SK-N-SH (cell line): Measurements from ENCODE around the gene CEACAM3. TPM values are rescaled to one million over a fixed set of nuclear protein-coding genes. Genes with fewer than 3 reads are reported as not detected.

Source experiments
- CTCF ChIA-PET: fragments of 300-600, 350-600 bp; formaldehyde crosslinking; extraction: SDS; loops from one replicate; lab custom pipeline; 2021; lab: Yijun Ruan, JAX
- POLR2A ChIA-PET: fragments of 350-600 bp; sonication (Branson Sonifier 250); formaldehyde crosslinking; extraction: SDS; loops from one replicate; lab custom pipeline; 2020; ENCODE audit warnings: antibody characterized with exemption, inconsistent platforms; lab: Yijun Ruan, JAX
- DNase-seq: peaks from one replicate; pipeline ENCODE4 v3.0.0; 2012
- H2AFZ ChIP-seq: fragments of 200-600 bp; sonication (generic); 2 replicates; pipeline ENCODE4 v1.8.1; 2016; ENCODE audit warnings: antibody characterized with exemption, mild to moderate bottlenecking, low read depth
- H3F3A ChIP-seq: fragments of 200-600 bp; sonication (generic); replicated peaks from 2 replicates; pipeline ENCODE3; 2016; ENCODE audit warnings: antibody characterized with exemption, mild to moderate bottlenecking; ENCODE audit not compliant: insufficient read depth
- H3K27ac ChIP-seq, 2 experiments: fragments of 200-500 bp in 1 of 2; fragments of 200-600 bp in 1 of 2; sonication (Bioruptor generic) in 1 of 2; sonication (generic), shearing (Covaris generic) in 1 of 2; 2 replicates each; pipeline versions ENCODE4 v1.5.1 to v1.6.1; 2014 to 2016; ENCODE audit warnings: low read depth in 2 of 2, inconsistent platforms in 1 of 2, low read length in 1 of 2, mild to moderate bottlenecking in 1 of 2, mixed read lengths in 1 of 2
- H3K27me3 ChIP-seq: fragments of 200-600 bp; sonication (generic), shearing (Covaris generic); 2 replicates; pipeline ENCODE4 v1.6.1; 2016; ENCODE audit warnings: mixed run types; ENCODE audit not compliant: insufficient read depth
- H3K36me3 ChIP-seq, 2 experiments: fragments of 200-500 bp in 1 of 2; fragments of 200-600 bp in 1 of 2; sonication (Bioruptor generic) in 1 of 2; sonication (generic) in 1 of 2; replicated peaks in 1 of 2; 2 replicates each; pipeline versions ENCODE3 to v1.5.1; 2014 to 2016; ENCODE audit warnings: low read length in 1 of 2, mild to moderate bottlenecking in 1 of 2; ENCODE audit not compliant: insufficient read depth in 2 of 2, control insufficient read depth in 1 of 2
- H3K4me1 ChIP-seq, 2 experiments: fragments of 200-500 bp in 1 of 2; fragments of 200-600 bp in 1 of 2; sonication (Bioruptor generic) in 1 of 2; sonication (generic), shearing (Covaris generic) in 1 of 2; 2 replicates each; pipeline versions ENCODE4 v1.5.1 to v1.6.1; 2014 to 2016; ENCODE audit warnings: low read depth in 1 of 2, low read length in 1 of 2, mixed run types in 1 of 2; ENCODE audit not compliant: insufficient read depth in 2 of 2, control insufficient read depth in 1 of 2
- H3K4me2 ChIP-seq: fragments of 200-600 bp; sonication (generic), shearing (Covaris generic); 2 replicates; pipeline ENCODE4 v1.6.1; 2017; ENCODE audit warnings: mixed run types
- H3K4me3 ChIP-seq, 2 experiments: fragments of 200-500 bp in 1 of 2; fragments of 200-600 bp in 1 of 2; sonication (Bioruptor generic) in 1 of 2; sonication (generic), shearing (Covaris generic) in 1 of 2; 2 replicates each; pipeline versions ENCODE4 v1.5.1 to v1.8.1; 2014 to 2016; ENCODE audit warnings: low read depth in 2 of 2, inconsistent platforms in 1 of 2, low read length in 1 of 2, mild to moderate bottlenecking in 1 of 2, mixed read lengths in 1 of 2, moderate library complexity in 1 of 2
- H3K79me2 ChIP-seq: fragments of 200-600 bp; sonication (generic); 2 replicates; pipeline ENCODE4 v1.8.1; 2017; ENCODE audit warnings: mild to moderate bottlenecking; ENCODE audit not compliant: insufficient read depth
- H3K9ac ChIP-seq: fragments of 200-600 bp; sonication (generic); 2 replicates; pipeline ENCODE4 v1.6.1; 2017; ENCODE audit warnings: mixed run types
- H3K9me2 ChIP-seq: fragments of 200-600 bp; sonication (generic); 2 replicates; pipeline ENCODE4 v1.6.1; 2017; ENCODE audit warnings: mixed run types
- H3K9me3 ChIP-seq: fragments of 200-600 bp; sonication (generic); 2 replicates; pipeline ENCODE4 v1.6.1; 2017; ENCODE audit warnings: mixed run types, mild to moderate bottlenecking, moderate library complexity
- H4K20me1 ChIP-seq: fragments of 200-600 bp; sonication (generic); 2 replicates; pipeline ENCODE4 v1.6.1; 2017; ENCODE audit warnings: mild to moderate bottlenecking, mixed run types; ENCODE audit not compliant: insufficient read depth
- CHD2 ChIP-seq: fragments of 150-350 bp; IDR thresholded peaks from 2 replicates; pipeline ENCODE4 v1.6.1; 2018; ENCODE audit warnings: low read length; ENCODE audit not compliant: partially characterized antibody
- EZH2phosphoT487 ChIP-seq: fragments of 200-600 bp; sonication (generic); IDR thresholded peaks from 2 replicates; pipeline ENCODE4 v1.6.1; 2017; ENCODE audit warnings: low read depth, mixed run types, mild to moderate bottlenecking, antibody characterized with exemption, moderate library complexity, borderline replicate concordance
- GABPA ChIP-seq: IDR thresholded peaks from 2 replicates; pipeline ENCODE4 v1.4.0; 2012; ENCODE audit warnings: low read depth, mild to moderate bottlenecking
- GATA2 ChIP-seq: sonication (generic); formaldehyde crosslinking; IDR thresholded peaks from 2 replicates; pipeline ENCODE4 v1.5.0; 2020; ENCODE audit warnings: mild to moderate bottlenecking, missing genetic modification reagents
- NRF1 ChIP-seq: IDR thresholded peaks from 2 replicates; pipeline ENCODE4 v1.6.1; 2012; ENCODE audit warnings: low read depth, mild to moderate bottlenecking, low read length
- PBX3 ChIP-seq: IDR thresholded peaks from 2 replicates; pipeline ENCODE4; 2012
- POLR2AphosphoS5 ChIP-seq: IDR thresholded peaks from 2 replicates; pipeline ENCODE4 v1.6.1; 2012; ENCODE audit warnings: low read depth, low read length
- RAD21 ChIP-seq: IDR thresholded peaks from 2 replicates; pipeline ENCODE4 v1.6.1; 2012; ENCODE audit warnings: mild to moderate bottlenecking, low read length
- RCOR1 ChIP-seq: fragments of 150-350 bp; IDR thresholded peaks from 2 replicates; pipeline ENCODE4 v1.6.1; 2017; ENCODE audit warnings: antibody characterized with exemption, low read length
- REST ChIP-seq: IDR thresholded peaks from 2 replicates; pipeline ENCODE4 v1.6.1; 2012; ENCODE audit warnings: mild to moderate bottlenecking, low read depth, low read length, moderate library complexity
- RXRA ChIP-seq: IDR thresholded peaks from 2 replicates; pipeline ENCODE4 v1.4.0; 2012; ENCODE audit warnings: low read depth, mild to moderate bottlenecking, borderline replicate concordance
- SIN3A ChIP-seq: IDR thresholded peaks from 2 replicates; pipeline ENCODE4 v1.6.1; 2012; ENCODE audit warnings: low read depth, mild to moderate bottlenecking, low read length, moderate library complexity, borderline replicate concordance
- TAF1 ChIP-seq: IDR thresholded peaks from 2 replicates; pipeline ENCODE4 v1.6.1; 2012; ENCODE audit warnings: low read depth, mild to moderate bottlenecking, low read length, moderate library complexity, borderline replicate concordance
- TCF12 ChIP-seq: IDR thresholded peaks from 2 replicates; pipeline ENCODE4 v1.4.0; 2012
- TEAD4 ChIP-seq: IDR thresholded peaks from 2 replicates; pipeline ENCODE4 v1.4.0; 2012; ENCODE audit warnings: mild to moderate bottlenecking, borderline replicate concordance; ENCODE audit not compliant: insufficient read depth
- YY1 ChIP-seq: IDR thresholded peaks from 2 replicates; pipeline ENCODE4 v1.4.0; 2012; ENCODE audit warnings: low read depth, mild to moderate bottlenecking
- ZBTB33 ChIP-seq: IDR thresholded peaks from 2 replicates; pipeline ENCODE4 v1.4.0; 2012; ENCODE audit warnings: low read depth, borderline replicate concordance
- WGBS: methylation state at CpG from one replicate; pipeline ENCODE4 v1.1.6; 2017; ENCODE audit warnings: low lambda C conversion rate; 5-methylcytosine and 5-hydroxymethylcytosine counted together
- polyA plus RNA-seq, 3 experiments: library from polyadenylated mRNA; depleted of rRNA; stranded (reverse); fragments of >200 nt; gene quantifications; 2 replicates each; pipeline ENCODE4 v1.2.3, GENCODE V29; 2012
- TF ChIP-seq, protein P1 (sequence below): fragments of 200-600 bp; sonication (generic); IDR thresholded peaks from 2 replicates; pipeline ENCODE4 v1.6.1; 2017; ENCODE audit warnings: antibody characterized with exemption, mild to moderate bottlenecking, moderate library complexity

The CEACAM3 gene
- polyA plus RNA-seq, 1 of the 3 experiments (the other 2 are of a cell fraction) = not detected

DNA sequence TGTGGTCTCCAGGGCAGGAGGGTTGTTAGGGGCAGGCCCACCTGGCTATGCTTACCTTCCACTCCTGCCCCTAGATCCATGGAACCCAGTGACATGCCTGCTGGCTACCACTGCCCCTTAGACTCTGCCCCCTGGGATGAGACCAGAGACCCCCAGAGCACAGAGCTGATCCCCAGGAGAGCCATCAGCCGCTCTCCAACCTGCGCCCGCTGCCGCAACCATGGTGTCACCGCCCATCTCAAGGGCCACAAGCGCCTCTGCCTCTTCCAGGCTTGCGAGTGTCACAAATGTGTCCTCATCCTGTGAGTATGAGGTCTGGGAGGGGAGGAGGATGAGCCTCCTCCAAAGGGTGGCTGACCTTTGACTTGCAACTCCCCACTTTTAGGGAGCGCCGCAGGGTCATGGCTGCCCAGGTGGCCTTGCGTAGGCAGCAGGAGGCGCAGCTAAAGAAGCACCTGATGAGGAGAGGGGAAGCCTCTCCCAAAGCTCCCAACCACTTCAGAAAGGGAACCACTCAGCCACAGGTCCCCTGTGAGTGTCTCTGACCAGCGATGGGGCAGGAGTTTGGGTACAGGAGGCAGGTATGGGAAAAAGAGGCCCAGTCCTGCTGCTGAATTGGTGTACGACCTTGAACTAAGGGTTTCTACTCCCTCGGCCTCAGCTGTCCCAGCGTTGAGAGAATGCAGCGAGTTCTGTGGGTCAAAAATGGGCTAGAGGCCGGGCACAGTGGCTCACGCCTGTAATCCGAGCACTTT, 51.1 kb downstream of the CEACAM3 start (continued):
- TF ChIP-seq, protein P1, sequence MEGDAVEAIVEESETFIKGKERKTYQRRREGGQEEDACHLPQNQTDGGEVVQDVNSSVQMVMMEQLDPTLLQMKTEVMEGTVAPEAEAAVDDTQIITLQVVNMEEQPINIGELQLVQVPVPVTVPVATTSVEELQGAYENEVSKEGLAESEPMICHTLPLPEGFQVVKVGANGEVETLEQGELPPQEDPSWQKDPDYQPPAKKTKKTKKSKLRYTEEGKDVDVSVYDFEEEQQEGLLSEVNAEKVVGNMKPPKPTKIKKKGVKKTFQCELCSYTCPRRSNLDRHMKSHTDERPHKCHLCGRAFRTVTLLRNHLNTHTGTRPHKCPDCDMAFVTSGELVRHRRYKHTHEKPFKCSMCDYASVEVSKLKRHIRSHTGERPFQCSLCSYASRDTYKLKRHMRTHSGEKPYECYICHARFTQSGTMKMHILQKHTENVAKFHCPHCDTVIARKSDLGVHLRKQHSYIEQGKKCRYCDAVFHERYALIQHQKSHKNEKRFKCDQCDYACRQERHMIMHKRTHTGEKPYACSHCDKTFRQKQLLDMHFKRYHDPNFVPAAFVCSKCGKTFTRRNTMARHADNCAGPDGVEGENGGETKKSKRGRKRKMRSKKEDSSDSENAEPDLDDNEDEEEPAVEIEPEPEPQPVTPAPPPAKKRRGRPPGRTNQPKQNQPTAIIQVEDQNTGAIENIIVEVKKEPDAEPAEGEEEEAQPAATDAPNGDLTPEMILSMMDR = no peak
- TF ChIP-seq GABPA (no peak), GATA2 (CRISPR knock-in tag) (no peak)

DNA sequence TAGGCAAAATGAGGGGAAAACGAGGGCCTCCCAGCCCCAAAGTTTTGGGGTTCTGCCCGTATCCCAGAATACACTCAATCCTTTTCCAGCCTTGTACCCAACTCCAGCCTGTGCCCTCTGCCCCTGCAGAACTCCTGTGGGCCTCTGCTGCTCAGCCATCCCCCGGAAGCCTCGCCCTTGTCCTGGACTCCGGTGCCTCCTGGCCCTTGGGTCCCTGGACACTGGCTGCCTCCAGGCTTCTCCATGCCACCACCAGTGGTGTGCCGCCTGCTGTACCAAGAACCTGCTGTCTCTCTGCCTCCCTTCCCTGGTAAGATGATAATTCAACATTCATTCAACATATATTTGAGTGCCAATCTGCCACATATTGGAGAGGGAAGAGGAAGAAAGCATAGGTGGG, 52.3 kb downstream of the CEACAM3 start:
- Histone ChIP-seq H3F3A (no peaks in the 10 kb centered on the region), H3K4me2 (no peak overlapping the region), H3K79me2 (no peaks in the 10 kb centered on the region), H3K27ac (no peak overlapping the region), H2AFZ (no peak overlapping the region), H3K4me3 (no peak overlapping the region), H3K4me1 (no peaks in the 10 kb centered on the region), H3K36me3 (no peaks in the 10 kb centered on the region), H3K27me3 (peaks cover 51% of the 10 kb centered on the region), H4K20me1 (no peaks in the 10 kb centered on the region), H3K9me3 (no peaks in the 10 kb centered on the region), H3K9me2 (no peaks in the 10 kb centered on the region), H3K9ac (no peak overlapping the region)
- POLR2A ChIA-PET = no interaction called here
- CTCF ChIA-PET = interaction anchor here (1.5 to 5.5 kb wide), 2 partner anchors 12 to 28 kb away, joined by 3 to 34 read pairs; no protein-coding TSS in a partner anchor
- WGBS = 25% methylated on average over 6 of the region's 6 CpGs
- no peak for DNase-seq
- TF ChIP-seq REST (no peak), TEAD4 (no peak), SIN3A (no peak), TCF12 (no peak), YY1 (no peak), ZBTB33 (no peak), CHD2 (no peak), NRF1 (no peak), EZH2phosphoT487 (no peak), RXRA (no peak), PBX3 (no peak), TAF1 (no peak), GABPA (no peak), POLR2AphosphoS5 (no peak), RCOR1 (no peak), RAD21 (no peak)
- TF ChIP-seq, protein P1 = no peak
